Kidney glomerular epithelial cell (primary cell): ENCODE measurements around the gene H2AZ2.
"Not testable (repeated sequence)": the region's sequence is repeated elsewhere in the genome, so short reads cannot be mapped to it uniquely, and the experiment has no call there.

Experiments
- DNase-seq: peaks from one replicate; lab custom pipeline; 2025; lab: John Stamatoyannopoulos, UW

The H2AZ2 gene

DNA sequence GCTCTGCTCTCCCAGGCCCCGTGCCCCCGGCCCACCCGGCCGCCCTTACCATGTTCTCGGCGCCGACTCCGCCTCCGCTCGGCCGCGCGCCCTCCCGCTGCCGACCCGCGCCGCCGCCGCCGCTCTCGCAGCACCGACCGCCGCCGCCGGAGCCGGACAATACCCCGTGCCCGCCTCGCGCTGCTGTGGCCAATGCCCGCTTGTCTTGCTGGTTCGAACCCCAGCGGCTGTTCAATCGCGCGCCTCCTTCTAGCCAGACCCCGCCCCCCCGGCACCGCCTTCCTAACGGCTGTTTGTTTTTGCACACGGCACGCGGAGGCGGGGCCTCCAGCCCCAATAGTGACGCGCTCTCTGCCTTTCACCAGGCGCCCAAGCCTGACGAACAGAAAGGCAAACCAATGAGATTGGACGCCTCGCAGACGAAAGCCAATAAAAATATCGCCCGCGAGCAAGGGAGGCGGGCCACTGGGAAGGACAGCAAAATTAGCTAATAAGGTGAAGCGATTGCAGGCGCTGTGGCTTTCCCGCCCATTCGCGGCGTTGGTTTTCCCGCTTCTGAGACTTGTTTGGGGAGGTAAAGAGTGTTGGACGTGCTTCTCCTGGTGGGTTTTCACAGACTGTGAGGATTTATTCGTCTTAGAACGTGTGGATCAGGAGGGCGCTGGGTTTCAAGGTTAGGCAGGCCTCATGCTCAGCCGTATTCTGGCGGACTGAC lies at the start of gene H2AZ2:
Gene H2AZ2, minus strand, starts transcription at position 168 of the 715 bp plus-strand sequence. Its CDS starts 116 bp downstream, at position 52.
- peak; percentile 99 for DNase-seq

DNA sequence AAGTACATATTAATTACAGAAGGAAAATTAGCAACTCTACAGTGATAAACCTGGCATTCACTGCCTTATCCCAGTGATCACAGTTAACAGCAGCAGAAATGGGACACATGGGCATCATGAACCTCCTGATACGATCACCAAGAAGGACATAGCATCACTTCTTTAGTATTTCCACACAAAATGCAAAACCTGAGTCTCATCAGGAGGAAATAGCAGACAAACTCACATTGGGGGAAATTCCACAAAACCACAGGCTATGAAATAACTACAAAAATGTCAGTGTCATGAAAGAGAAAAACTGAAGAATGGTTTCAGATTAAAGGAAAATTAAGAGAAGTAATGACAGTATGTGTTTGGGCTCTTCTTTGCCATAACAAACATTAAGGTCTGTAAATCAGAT lies 49.4 kb upstream of the H2AZ2 start:
- DNase-seq: no peak

DNA sequence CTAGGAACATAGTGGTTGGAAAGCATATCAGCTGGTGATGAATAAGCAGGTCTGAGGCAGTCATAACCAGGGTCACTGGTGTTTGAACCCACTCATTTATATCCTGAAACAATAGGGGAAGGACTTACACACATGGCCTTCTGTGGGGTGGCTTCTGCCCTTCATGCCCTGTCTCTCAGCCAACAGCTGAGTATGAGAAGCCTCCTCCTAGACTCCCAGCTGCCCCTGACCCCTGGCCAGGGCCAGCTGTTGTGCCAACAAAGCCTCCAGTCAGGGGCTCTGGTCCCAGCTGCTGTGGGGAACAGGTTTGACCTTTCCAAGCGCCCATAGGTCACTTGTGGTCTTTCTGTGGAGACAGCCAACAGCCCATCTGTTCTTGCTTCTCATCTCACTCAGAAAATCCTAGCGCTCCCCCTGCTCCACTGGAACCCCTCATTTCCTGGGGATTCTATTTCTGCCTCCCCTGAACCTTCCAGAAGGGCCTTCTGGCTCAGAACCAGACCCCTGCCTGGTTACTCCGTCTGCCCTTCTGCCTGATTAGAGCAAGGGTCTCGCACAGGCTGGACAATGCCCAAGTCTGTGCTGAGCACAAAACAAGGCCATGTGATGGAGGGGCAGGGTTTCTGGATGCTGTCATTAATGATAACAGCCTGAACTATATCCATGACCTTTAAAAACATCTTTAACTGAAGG lies 47.1 kb upstream of the H2AZ2 start:
- no peak for DNase-seq

DNA sequence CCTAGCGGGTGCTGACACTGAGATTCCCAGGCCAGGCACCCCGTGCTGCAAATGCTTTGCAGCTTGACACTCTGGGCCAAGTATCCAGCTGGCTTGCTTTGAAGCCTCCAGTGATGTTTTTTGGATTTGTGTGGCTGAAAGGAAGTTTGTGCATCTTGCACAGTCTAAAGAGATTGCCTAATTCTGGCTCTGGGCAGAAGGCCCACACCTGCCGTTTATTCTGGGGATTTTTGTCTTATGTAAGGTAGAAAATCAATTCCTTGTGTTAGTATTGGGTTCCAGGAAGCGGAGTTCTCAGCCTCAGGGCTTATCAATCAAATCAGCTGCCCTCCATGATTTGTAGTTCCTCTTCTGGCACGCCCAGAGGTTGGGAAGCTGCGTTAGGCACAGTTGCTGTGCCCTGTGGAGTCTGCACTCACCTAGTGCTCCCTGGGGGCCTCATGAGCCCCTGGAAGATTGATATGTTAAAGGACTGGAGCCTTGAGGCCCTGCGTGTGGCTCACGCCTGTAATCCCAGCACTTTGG lies 45.9 kb upstream of the H2AZ2 start:
- DNase-seq: no peak

DNA sequence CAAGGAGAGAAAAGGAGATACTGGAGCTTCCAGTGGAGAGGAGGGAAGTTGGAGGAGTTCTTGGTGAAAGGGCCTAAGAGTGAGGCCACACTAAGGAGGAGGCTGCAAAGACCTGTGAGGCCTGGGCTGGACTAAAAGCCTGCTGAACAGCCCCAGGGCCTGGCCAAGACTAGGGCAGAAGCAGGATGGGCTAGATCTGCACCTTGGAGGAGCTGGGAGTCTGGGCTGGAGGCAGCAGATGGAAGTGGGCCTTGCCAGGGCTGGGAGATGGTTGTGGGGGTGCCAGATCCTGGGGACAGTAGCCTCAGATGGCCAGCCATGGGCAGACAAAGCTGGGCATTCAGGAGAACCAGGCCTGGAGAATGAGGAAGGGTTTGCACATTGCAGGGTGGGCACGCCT lies 43.9 kb upstream of the H2AZ2 start:
- DNase-seq: no peak

DNA sequence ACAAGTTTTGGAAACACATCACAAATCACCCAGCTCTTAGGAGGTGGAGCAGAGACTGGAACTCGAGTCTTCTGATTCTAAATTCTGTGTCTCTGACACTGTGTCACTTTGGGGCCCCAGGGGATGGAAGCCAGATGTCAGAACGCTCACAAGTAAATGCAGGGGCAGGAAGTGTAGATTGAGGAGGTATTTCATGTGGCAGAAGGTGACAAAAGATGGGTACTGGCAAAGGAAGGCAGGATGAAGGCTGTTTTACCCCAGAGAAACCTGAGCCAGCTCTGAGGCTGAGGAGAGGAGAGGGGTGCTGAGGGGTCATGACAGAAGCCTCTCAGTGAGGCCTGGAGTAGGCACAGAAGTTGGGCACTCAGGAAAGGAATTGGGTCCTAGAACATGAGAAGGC lies 43.5 kb upstream of the H2AZ2 start:
- no peak for DNase-seq

DNA sequence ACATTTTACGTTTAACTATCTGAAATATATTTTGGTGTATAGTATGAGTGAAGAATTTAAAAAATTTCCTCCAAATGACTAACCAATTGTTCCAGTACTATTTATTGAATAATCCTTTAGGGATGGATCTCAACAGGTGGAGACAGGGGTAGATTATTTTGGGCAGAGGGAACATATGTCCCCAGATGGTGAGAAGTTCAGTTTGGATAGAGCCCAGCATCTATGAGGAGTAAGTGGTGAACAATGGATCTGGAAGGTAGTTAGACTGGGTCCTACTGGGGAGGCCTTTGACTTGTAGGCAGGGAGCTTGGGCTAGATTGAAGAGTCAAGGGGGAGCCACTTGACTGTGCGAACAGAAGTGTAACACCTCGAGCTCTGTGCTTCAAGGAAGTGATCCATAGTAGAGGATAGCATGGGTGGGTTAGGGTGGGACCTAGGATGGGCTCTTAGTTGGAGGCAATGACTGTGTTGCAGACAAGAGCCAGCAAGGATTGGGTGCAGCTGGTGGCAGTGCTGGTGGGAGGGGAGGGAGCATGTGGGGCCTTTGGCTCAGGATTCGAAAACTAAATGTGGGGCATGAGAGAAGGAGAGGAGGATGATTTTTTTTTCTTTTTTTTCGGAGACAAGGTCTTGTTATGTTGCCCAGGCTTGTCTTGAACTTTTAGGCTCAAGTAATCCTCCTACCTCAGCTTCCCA lies 41.3 kb upstream of the H2AZ2 start:
- DNase-seq: no peak

DNA sequence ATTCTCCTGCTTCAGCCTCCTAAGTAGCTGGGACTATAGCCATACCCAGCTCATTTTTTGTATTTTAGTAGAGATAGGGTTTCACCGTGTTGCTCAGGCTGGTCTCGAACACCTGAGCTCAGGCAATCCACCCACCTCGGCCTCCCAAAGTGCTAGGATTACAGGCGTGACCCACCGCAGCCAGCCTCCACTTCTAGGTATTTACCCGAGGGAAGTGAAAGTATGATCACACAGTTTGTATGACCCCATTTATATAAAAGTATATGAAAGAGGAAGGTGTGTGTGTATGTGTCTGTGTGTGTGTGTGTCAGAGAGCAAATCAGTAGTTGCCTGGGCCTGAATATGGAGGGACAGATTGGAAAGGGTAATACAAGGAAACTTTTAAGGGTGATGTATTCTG lies 39.4 kb upstream of the H2AZ2 start:
- no peak for DNase-seq

DNA sequence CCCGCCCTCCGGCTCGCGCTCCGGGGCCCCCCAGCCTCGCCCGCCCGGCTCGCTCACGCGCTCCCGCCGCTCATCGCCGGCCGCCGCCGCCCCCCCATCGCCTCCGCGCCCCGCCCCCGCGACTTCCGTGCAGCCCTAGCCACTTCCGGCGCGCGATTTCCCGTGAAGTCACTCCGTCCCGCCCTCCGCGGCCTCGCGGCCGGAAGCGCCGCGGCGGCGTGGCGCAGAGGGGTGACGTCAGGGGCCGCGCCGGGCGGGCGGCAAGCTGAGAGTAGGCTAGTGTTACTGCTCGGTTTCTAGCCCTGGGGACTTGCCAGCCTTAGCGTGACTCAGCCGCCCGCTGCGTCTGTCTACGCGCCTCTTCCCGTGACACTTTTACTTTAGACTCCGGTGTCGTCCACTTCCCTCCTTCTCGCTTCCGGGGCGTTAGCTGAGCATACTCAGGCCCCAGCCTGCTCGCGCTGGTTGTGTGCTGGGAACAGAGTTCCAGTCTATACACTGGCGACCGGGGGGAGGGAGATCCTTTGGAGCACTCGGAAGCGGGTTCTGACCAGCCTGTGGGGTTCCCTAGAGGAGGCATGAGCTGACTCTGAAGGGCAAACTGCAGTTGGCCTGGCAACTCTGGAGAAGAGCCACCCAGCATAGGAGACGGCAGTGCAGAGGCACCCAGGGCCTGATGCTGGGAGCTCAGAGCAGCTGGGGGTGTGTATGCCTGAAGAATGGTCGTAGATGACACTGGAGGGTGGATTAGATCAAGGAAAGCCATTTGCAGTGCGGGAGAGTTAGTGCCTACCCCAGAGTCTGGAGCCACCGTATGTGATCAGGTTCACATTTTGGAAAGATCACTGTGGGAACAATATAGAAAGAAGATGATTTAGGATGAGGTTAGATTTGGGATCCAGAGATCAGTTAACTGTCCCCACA lies 37.8 kb upstream of the H2AZ2 start, which contains the start of gene PURB:
Gene PURB, minus strand, starts transcription at position 137 of the 924 bp plus-strand sequence. CDS start 182 bp downstream, outside the sequence.
- DNase-seq: peak; percentile 77

DNA sequence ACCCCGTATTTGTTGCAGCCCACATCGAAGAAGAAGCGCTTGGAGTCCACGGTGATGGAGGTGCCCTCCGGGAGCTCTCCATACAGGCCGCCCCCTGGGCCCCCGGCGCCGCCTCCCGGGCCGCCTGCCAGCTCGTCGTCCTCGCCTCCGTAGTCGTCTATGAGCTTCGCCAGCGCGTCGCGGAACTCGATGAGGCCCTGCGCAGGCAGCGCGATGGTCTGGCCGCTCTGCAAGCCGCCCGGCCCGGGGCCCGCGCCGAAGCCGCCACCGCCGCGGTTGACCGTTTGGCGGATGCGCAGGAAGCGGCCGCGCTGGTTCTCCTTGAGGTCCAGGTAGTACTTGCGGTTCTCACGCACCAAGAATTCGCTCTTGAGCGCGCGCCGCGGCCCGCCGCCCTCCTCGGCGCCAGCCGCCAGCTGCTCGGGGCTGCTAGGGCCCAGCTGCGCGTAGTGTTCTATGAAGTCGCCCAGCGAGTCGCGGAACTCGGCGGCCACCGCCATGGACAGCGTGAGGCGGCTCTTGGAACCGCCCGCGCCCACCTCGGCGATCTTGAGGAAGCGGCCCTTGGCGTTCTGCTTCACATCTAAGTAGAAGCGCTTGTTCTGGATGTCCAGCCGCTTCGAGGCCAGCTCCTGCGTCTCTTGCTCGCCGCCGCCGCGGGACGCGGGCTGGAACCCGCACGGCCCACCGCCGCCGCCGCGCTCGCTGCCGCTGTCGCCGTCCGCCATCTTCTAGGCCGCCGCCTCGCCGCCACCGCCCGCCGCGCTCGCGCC lies 36.9 kb upstream of the H2AZ2 start:
- DNase-seq: no peak

DNA sequence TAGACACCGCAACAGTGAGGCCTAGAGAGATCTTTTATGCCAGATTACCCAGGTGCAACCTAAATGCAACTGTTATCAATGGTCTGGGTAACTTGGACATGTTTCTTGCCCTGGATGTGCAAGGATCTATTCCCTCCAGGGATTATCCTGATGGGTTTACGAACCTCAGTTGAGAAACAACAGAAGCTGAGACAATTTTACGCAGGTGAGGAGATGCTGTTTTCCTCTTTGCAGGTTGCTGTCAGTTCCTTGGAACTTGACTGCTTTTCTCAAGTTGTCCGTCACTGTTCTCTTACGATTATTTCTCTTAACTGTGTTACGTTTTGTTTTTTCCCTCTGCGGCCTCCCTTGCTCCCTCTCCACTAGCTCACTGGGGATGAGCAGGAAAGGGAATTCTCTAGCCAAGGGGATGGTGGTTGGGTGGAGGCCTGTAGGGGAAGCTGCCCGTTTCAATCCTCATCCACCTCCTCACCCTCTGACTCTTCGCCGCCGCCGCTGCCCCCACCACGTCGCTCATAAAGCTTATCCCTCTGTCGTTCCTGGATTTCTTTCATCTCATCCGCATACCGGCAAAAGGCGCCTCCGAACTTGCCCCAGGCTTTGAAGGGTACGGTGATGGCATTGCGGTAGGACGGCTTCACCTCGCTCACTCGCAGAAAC lies 36.2 kb upstream of the H2AZ2 start:
- no peak for DNase-seq

DNA sequence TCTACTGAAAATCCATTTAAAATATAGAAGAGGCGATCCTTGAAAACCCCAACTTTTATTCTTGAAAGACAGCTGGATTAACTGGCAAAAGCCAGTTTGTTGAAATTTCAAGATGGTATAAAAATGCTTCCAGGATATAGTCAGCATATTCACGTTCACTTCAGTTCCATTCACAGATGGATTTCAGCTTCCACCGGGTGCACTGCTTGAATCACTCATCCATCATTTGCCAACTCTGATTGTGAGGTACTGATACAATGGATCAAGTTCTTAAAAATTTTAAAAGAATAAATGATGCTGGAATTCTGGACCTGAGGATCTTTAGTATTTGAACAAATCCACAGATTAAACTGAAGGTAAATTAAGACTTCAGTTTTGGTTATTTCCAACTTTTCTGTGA lies 35.0 kb upstream of the H2AZ2 start:
- DNase-seq: no peak

DNA sequence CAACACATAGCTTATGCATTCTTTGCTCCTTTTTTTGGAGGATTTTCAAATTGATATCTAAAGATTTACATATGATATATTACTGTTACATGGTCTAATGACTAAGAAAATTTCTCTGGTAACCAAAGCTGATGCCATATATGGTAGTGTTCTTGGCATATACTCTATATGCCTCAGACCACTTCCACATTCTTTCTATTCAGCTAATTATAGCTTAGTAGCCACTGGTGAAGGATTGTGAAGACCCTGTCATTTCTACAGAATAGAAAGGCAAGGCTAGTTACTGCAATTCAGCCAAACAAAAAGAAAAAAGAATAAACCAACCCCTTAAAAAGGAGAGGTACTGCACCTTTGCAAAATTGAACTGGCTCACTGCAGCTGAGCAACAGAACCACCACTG lies 33.7 kb upstream of the H2AZ2 start:
- peak; percentile 11 for DNase-seq

DNA sequence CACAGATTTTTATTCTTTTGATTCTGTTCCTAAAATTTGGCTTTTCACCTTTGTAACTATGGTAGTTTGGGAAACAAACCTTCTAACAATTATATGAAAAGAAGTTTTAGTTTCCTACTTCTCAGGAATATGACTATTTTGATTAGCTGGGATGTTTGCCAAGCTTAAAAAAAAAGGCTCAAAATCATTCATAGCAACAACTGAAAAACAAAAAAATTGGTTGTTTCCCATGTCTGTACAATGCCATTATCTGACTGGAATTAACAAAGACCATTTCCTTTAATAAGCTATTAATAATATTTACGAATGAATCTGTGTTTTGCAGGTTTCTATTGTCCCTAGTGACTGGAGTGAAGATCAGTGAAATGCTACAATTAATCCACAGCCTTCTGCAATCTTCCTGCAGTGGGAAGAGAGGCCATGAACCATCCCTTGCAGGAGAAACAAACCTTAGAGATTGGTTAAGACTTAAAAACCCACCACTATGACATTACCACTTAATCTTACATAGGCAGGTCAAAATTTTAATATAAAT lies 33.2 kb upstream of the H2AZ2 start:
- DNase-seq: no peak

DNA sequence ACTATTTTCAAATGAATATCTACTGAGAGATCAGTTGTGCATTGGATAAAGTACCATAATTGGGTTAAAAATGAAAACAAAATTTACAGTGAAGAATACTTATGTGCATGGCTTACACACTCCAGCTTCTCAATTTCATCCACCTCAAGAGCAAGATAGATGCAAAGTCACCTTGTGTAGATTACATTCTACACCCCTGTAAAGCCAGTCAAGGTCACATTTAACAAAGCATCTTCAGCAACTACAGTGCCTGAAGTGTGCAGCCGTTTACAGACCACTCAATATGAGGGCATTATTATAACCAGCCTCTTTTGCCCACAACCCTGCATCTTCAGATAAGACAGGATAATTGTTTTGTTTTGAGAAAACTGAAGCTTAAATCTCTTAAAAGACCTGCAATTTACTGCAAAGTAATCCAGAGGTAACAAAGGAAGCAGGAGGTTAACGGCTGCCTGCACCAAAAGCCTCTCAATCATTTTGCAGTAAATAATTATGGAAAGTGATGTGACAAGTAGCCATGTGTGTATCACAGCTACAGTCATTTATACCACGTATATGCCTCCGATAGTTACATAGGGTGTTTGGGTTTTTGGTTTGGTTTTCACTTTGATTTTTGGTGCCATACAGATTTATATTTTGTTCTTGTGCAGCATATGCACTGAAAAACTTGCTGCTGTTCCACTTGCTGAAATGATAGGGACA lies 32.6 kb upstream of the H2AZ2 start:
- no peak for DNase-seq

DNA sequence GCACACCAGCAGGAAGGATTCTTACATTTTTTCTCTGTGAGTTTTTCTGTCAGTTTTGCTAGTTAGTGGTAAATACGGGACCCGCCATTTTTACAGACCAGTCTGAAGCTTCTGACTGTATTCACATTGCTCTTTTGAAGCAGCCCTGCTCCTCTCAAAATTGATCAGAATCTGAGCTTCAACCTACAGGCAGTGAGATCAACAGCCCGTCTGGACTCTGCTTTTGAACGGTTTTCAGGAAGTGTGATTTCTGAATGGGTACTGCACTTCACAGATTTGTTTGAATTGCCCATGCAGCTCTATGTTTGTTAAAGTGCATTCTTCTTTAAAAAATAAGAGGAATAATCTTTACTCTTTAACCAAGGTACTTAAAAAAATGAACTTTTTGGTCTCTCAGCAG lies 28.5 kb upstream of the H2AZ2 start:
- no peak for DNase-seq

DNA sequence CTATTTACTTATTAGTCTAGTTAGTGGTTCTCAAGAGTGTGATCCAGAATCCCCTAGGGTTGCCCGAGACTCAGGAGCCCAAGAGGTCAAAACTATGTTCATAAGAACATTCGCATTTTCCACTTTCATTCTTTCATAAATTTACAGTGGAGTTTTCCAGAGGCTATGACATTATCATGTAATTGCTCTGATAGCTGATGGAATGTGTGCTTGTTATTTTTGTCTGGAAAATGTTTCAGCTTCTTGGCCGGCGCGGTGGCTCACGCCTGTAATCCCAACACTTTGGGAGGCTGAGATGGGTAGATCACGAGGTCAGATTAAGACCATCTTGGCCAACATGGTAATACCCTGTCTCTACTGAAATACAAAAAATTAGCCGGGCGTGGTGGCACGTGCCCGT lies 27.4 kb upstream of the H2AZ2 start:
- DNase-seq: no peak

DNA sequence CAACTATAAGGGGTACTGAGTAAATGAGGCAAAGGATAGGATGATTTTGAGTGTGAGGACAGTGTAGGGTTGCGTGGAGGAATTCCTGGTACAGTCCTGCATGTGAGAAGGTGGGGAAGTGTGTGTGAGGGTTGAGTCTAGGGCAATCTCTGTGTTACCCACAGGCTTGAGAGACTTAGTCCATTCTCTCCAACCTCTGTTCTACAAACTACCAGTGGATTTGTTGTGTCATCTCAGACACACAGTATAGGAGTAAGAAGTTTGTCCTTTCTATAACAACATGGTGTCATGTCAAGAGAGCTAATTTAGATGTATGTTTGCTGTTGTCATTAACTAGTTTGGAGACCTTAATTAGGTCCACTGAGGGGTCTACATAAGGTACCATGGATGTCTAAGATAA lies 24.9 kb upstream of the H2AZ2 start:
- no peak for DNase-seq

DNA sequence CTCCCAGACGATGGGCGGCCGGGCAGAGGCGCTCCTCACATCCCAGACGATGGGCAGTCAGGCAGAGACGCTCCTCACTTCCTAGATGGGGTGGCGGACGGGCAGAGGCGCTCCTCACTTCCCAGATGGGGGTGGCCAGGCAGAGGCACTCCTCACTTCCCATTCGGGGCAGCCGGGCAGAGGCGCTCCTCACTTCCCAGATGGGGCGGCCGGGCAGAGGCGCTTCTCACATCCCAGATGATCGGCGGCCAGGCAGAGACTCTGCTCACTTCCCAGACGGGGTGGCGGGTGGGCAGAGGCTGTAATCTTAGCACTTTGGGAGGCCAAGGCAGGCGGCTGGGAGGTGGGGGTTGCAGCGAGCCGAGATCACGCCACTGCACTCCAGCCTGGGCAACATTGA lies 24.0 kb upstream of the H2AZ2 start:
- DNase-seq: not testable (repeated sequence)
